Testis (tissue), 2 donors: ENCODE data around the gene FZD8.

Experiments used
- CTCF ChIP-seq, 3 experiments: fragments of 450-650 bp in 2 of 3; fragments of 200-600 bp in 1 of 3; sonication (generic) in 1 of 3; IDR thresholded peaks; one replicate each; pipeline ENCODE4 v1.5.1; 2016 to 2019; ENCODE audit warnings: antibody characterized with exemption in 3 of 3, mild to moderate bottlenecking in 2 of 3, moderate library complexity in 1 of 3
- POLR2A ChIP-seq: fragments of 450-650 bp; IDR thresholded peaks from one replicate; pipeline ENCODE4 v1.6.1; 2017; ENCODE audit warnings: antibody characterized with exemption, mild to moderate bottlenecking, moderate library complexity

GRCh38 chr10:35605191-35605590 lies 36.9 kb downstream of the FZD8 start, which contains the start of gene GJD4:
- no peak for TF ChIP-seq CTCF (IDR thresholded peaks at IDR 0.05)
- no peak for TF ChIP-seq POLR2A
